H1 (cell line): ENCODE measurements around the gene KIAA1614. TPM values are rescaled to one million over a fixed set of nuclear protein-coding genes. Genes with fewer than 3 reads are reported as not detected.
A peak's percentile ranks its signal among the peaks of the same experiment; 100 is the strongest.

Source experiments
- CTCF ChIA-PET: fragments of 300-600 bp; sonication (Branson Sonifier 250); formaldehyde crosslinking; loops from one replicate; lab custom pipeline; 2021; ENCODE audit not compliant: partially characterized antibody; lab: Charles Lee
- POLR2A ChIA-PET: fragments of 300-600 bp; sonication (Branson Sonifier 250); formaldehyde crosslinking; loops from one replicate; lab custom pipeline; 2021; ENCODE audit warnings: inconsistent platforms; ENCODE audit not compliant: partially characterized antibody; lab: Charles Lee
- DNase-seq, 2 experiments: peaks; one replicate each; pipeline versions ENCODE4 v3.0.0 to v3.0.0-alpha.2; 2010 to 2022; ENCODE audit warnings: low spot score in 2 of 2, low read depth in 1 of 2, mixed read lengths in 1 of 2
- FAIRE-seq: peaks from 2 replicates; lab custom pipeline; 2011; peaks lifted over from hg19 to GRCh38; lab: Jason Lieb, UNC
- H2AFZ ChIP-seq: 2 replicates; pipeline ENCODE4 v1.8.1; 2012; ENCODE audit warnings: low read length, inconsistent platforms
- H2AK5ac ChIP-seq: 2 replicates; pipeline ENCODE4 v1.6.1; 2013; ENCODE audit warnings: low read depth, low read length
- H2BK120ac ChIP-seq: replicated peaks from 2 replicates; pipeline ENCODE3; 2013; ENCODE audit warnings: low read depth, low read length, inconsistent platforms
- H2BK12ac ChIP-seq: 2 replicates; pipeline ENCODE4 v1.6.1; 2013; ENCODE audit warnings: low read depth, low read length
- H2BK15ac ChIP-seq: 2 replicates; pipeline ENCODE4 v1.6.1; 2013; ENCODE audit warnings: low read length
- H2BK20ac ChIP-seq: 2 replicates; pipeline ENCODE4 v1.6.1; 2013; ENCODE audit warnings: low read length
- H2BK5ac ChIP-seq: 2 replicates; pipeline ENCODE4 v1.6.1; 2013; ENCODE audit warnings: low read depth, low read length
- H3K14ac ChIP-seq: 2 replicates; pipeline ENCODE4 v1.6.1; 2013; ENCODE audit warnings: inconsistent platforms; ENCODE audit not compliant: insufficient read length
- H3K18ac ChIP-seq: 2 replicates; pipeline ENCODE4 v1.6.1; 2013; ENCODE audit warnings: low read length; ENCODE audit errors: extremely low read depth
- H3K23ac ChIP-seq: 2 replicates; pipeline ENCODE4 v1.6.1; 2013; ENCODE audit warnings: inconsistent platforms; ENCODE audit not compliant: insufficient read length
- H3K23me2 ChIP-seq: 2 replicates; pipeline ENCODE4 v1.6.1; 2013; ENCODE audit warnings: low read depth, low read length
- H3K27ac ChIP-seq: 2 replicates; pipeline ENCODE4 v1.6.1; 2011; ENCODE audit warnings: low read depth, low read length, inconsistent platforms
- H3K27me3 ChIP-seq, 4 experiments: replicated peaks in 1 of 4; 1 replicate in 1 of 4; 2 replicates in 3 of 4; pipeline versions ENCODE4 v1.6.1 to v1.8.1; 2011 to 2013; ENCODE audit warnings: low read length in 3 of 4, mild to moderate bottlenecking in 3 of 4, inconsistent platforms in 2 of 4, mixed read lengths in 2 of 4, moderate library complexity in 1 of 4; ENCODE audit not compliant: control insufficient read depth in 3 of 4, insufficient read depth in 3 of 4; ENCODE audit errors: extremely low read depth in 1 of 4
- H3K36me3 ChIP-seq, 4 experiments: 2 replicates each; pipeline versions ENCODE4 v1.6.1 to v1.8.1; 2011 to 2013; ENCODE audit warnings: mild to moderate bottlenecking in 4 of 4, low read length in 3 of 4, moderate library complexity in 2 of 4, control low read depth in 1 of 4, inconsistent platforms in 1 of 4; ENCODE audit not compliant: insufficient read depth in 4 of 4, control insufficient read depth in 2 of 4
- H3K4ac ChIP-seq: replicated peaks from 2 replicates; pipeline ENCODE3; 2013; ENCODE audit warnings: low read length, low read depth, mixed read lengths, inconsistent platforms; ENCODE audit not compliant: insufficient read length
- H3K4me1 ChIP-seq, 4 experiments: replicated peaks in 1 of 4; 1 replicate in 1 of 4; 2 replicates in 3 of 4; pipeline versions ENCODE4 v1.6.1 to v1.8.1; 2011 to 2013; ENCODE audit warnings: low read length in 3 of 4, inconsistent platforms in 2 of 4, mixed read lengths in 1 of 4; ENCODE audit not compliant: insufficient read depth in 4 of 4, control insufficient read depth in 3 of 4
- H3K4me2 ChIP-seq, 2 experiments: 2 replicates each; pipeline versions ENCODE4 v1.6.1 to v1.8.1; 2011 to 2013; ENCODE audit warnings: low read depth in 2 of 2, low read length in 2 of 2, control low read depth in 1 of 2, inconsistent platforms in 1 of 2, mild to moderate bottlenecking in 1 of 2; ENCODE audit not compliant: insufficient read depth in 1 of 2
- H3K4me3 ChIP-seq, 4 experiments: fragments of 200-600, 300-600 bp in 1 of 4; sonication (generic), shearing (Covaris generic), sonication (Bioruptor Twin) in 1 of 4; 2 replicates each; pipeline versions ENCODE4 v1.5.1 to v1.8.1; 2011 to 2016; ENCODE audit warnings: low read length in 4 of 4, low read depth in 3 of 4, control low read depth in 2 of 4, inconsistent platforms in 2 of 4, mild to moderate bottlenecking in 2 of 4, mixed read lengths in 1 of 4, moderate library complexity in 1 of 4; ENCODE audit not compliant: insufficient read depth in 2 of 4; ENCODE audit errors: extremely low read depth in 1 of 4
- H3K56ac ChIP-seq: replicated peaks from 2 replicates; pipeline ENCODE3; 2013; ENCODE audit warnings: low read depth, mild to moderate bottlenecking, mixed read lengths, low read length, inconsistent platforms; ENCODE audit not compliant: insufficient read length
- H3K79me1 ChIP-seq: 2 replicates; pipeline ENCODE4 v1.6.1; 2013; ENCODE audit warnings: low read depth, low read length, control low read depth
- H3K79me2 ChIP-seq, 2 experiments: 2 replicates each; pipeline versions ENCODE4 v1.6.1 to v1.8.1; 2012 to 2013; ENCODE audit warnings: low read length in 2 of 2, mild to moderate bottlenecking in 2 of 2, inconsistent platforms in 1 of 2; ENCODE audit not compliant: insufficient read depth in 2 of 2, control insufficient read depth in 1 of 2
- H3K9ac ChIP-seq, 4 experiments: replicated peaks in 1 of 4; 1 replicate in 1 of 4; 2 replicates in 3 of 4; pipeline versions ENCODE4 v1.6.1 to v1.8.1; 2011 to 2013; ENCODE audit warnings: low read depth in 3 of 4, low read length in 3 of 4, control low read depth in 2 of 4, mild to moderate bottlenecking in 2 of 4, moderate library complexity in 2 of 4, inconsistent platforms in 1 of 4; ENCODE audit errors: extremely low read depth in 1 of 4
- H3K9me3 ChIP-seq, 2 experiments: 2 replicates each; pipeline versions ENCODE4 v1.6.1 to v1.8.1; 2012 to 2013; ENCODE audit warnings: mild to moderate bottlenecking in 2 of 2, moderate library complexity in 2 of 2, control low read depth in 1 of 2, inconsistent platforms in 1 of 2, low read depth in 1 of 2, low read length in 1 of 2, mixed read lengths in 1 of 2; ENCODE audit not compliant: insufficient read depth in 2 of 2
- H4K20me1 ChIP-seq, 2 experiments: replicated peaks in 1 of 2; 2 replicates each; pipeline versions ENCODE3 to v1.8.1; 2011 to 2013; ENCODE audit warnings: inconsistent platforms in 2 of 2, low read length in 2 of 2, mild to moderate bottlenecking in 1 of 2; ENCODE audit not compliant: insufficient read depth in 2 of 2, control insufficient read depth in 1 of 2
- H4K5ac ChIP-seq: 2 replicates; pipeline ENCODE4 v1.6.1; 2013; ENCODE audit warnings: low read length, low read depth, mixed read lengths, inconsistent platforms; ENCODE audit not compliant: insufficient read length
- H4K8ac ChIP-seq: 2 replicates; pipeline ENCODE4 v1.8.0; 2013; ENCODE audit warnings: mild to moderate bottlenecking, moderate library complexity, low read length, inconsistent platforms; ENCODE audit not compliant: insufficient read depth; ENCODE audit errors: extremely low read depth
- H4K91ac ChIP-seq: replicated peaks from 2 replicates; pipeline ENCODE3; 2013; ENCODE audit warnings: low read length, mixed read lengths, inconsistent platforms; ENCODE audit not compliant: insufficient read length
- BCL11A ChIP-seq, 2 experiments: IDR thresholded peaks; one replicate each; pipeline ENCODE4 v1.6.1; 2011; ENCODE audit warnings: low read depth in 2 of 2, low read length in 2 of 2, mild to moderate bottlenecking in 2 of 2
- BRCA1 ChIP-seq: IDR thresholded peaks from 2 replicates; pipeline ENCODE4 v1.6.1; 2012; ENCODE audit warnings: low read depth, low read length, improper control_type of control experiment
- PHF8 ChIP-seq: fragments of 200-600 bp; sonication (generic); conservative IDR thresholded peaks from 2 replicates; pipeline ENCODE4 v1.7.1; 2012; ENCODE audit warnings: low read depth, mild to moderate bottlenecking, inconsistent platforms, low read length, moderate library complexity
- POLR2AphosphoS5 ChIP-seq: IDR thresholded peaks from 2 replicates; pipeline ENCODE4 v1.6.1; 2011; ENCODE audit warnings: low read depth, low read length
- RXRA ChIP-seq: IDR thresholded peaks from 2 replicates; pipeline ENCODE4 v1.6.1; 2011; ENCODE audit warnings: low read depth, mild to moderate bottlenecking, low read length, moderate library complexity; ENCODE audit not compliant: insufficient read depth
- SIRT6 ChIP-seq: IDR thresholded peaks from one replicate; pipeline ENCODE4 v1.7.1; 2012; ENCODE audit warnings: low read length, inconsistent platforms
- WGBS, 2 experiments: shearing (Covaris generic) in 1 of 2; methylation state at CpG; one replicate each; pipeline versions ENCODE4 v1.1.6 to v1.1.7; 2013 to 2015; ENCODE audit warnings: low lambda C conversion rate in 2 of 2, mixed read lengths in 2 of 2, inconsistent platforms in 1 of 2, low coverage in 1 of 2, missing lambda C conversion rate in 1 of 2; ENCODE audit not compliant: insufficient replicate concordance in 2 of 2, insufficient coverage in 1 of 2, insufficient read length in 1 of 2; ENCODE audit errors: extremely low coverage in 1 of 2, missing lambda C conversion rate in 1 of 2; 5-methylcytosine and 5-hydroxymethylcytosine counted together
- polyA plus RNA-seq, 7 experiments: library from polyadenylated mRNA; depleted of rRNA in 3 of 7; stranded (reverse) in 5 of 7; unstranded in 2 of 7; fragments of >200 nt in 5 of 7; fragments of 200-250 nt in 2 of 7; gene quantifications; 1 replicate in 5 of 7; 2 replicates in 1 of 7; 4 replicates in 1 of 7; pipeline versions ENCODE4 v1.2.1 to v1.2.3, GENCODE V29; 2011 to 2013; ENCODE audit warnings: missing spikeins in 2 of 7, mixed read lengths in 2 of 7
- total RNA-seq: library from RNA; stranded (reverse); fragmentation: NEBNext Ultra II Directional; extraction: Animal tissue kit (Norgen Biotek cat#: 25700); gene quantifications from 2 replicates; pipeline ENCODE4 v1.2.1, GENCODE V29; 2021

Gene KIAA1614
- total and polyA plus RNA-seq, 2 of the 8 experiments (the other 6 are each of a cell fraction or from before 2014, with no cell fraction given) = 1.3 to 3.1 TPM

DNA sequence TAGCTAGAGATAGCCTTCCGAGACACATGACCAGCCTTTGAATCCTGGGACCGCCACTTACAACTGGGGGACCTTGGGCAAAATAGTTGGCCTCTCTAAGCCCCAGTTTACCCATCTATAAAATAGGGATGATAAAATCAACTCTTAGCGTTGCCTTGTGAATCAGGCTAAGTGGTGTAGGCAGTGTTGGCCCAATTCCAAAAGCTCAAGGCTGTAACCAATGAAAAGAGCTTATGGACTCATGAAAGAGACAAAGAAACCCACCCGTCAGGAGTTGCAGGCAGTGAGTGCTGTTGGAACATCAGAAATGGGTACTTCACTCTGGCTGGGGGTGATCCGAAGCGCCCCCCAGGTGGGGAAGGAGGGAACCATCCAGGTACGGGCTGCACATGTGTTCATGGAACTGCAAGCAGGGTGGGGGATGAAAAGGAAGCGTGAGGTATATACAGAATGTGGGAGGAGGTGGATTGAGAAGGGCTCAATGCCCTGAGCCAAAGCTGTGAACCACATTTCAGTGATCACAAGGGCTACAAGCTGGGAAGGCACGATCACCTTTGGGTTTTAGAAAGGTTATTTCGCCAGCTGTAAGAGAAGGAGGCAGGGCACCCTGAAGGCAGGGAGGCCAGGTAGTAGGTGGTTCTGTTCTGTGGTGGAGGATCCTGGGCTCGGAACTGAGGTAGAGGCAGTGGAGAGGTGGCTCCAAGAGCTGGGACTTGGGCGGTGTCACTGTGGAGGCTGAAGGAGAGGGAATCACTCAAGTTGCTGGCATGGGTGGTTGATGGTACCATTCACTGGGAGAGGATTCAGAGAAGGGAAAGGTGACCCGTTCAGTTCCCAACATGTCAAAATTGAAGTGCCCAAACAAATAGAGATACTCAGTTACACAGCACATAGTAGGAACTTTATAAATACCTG, 11.4 kb upstream of the KIAA1614 start:
- Histone ChIP-seq H3K27ac (no peak overlapping the region), H4K5ac (no peak overlapping the region), H3K56ac (no peak overlapping the region), H3K27me3 (peaks cover 0 to 3% (median 0%) of the 10 kb centered on the region in 4 experiments; a peak in 2 of 7 replicates), H2BK5ac (no peak overlapping the region), H3K4me1 (peaks cover 0 to 15% (median 6%) of the 10 kb centered on the region in 4 experiments; a peak in 4 of 7 replicates), H4K91ac (no peak overlapping the region), H3K79me2 (no peaks in the 10 kb centered on the region), H3K23ac (no peak overlapping the region), H2AFZ (no peak overlapping the region), H3K9ac (no peak overlapping the region), H2AK5ac (no peak overlapping the region), H3K4me2 (no peak overlapping the region), H4K8ac (no peak overlapping the region; the same call in 1 of the 2 replicates), H2BK120ac (no peak overlapping the region), H3K23me2 (no peaks in the 10 kb centered on the region), H2BK20ac (no peak overlapping the region), H2BK12ac (no peak overlapping the region), H3K9me3 (no peaks in the 10 kb centered on the region), H3K36me3 (no peaks in the 10 kb centered on the region), H3K4me3 (no peak overlapping the region), H2BK15ac (no peak overlapping the region), H3K18ac (no peak overlapping the region), H3K4ac (no peak overlapping the region), H4K20me1 (no peaks in the 10 kb centered on the region), H3K79me1 (no peaks in the 10 kb centered on the region), H3K14ac (no peak overlapping the region)
- WGBS, 2 experiments = 87% methylated on average over 13 of the region's 13 CpGs; no CpG with 5 or more reads in 1 of the 2 experiments
- FAIRE-seq = no peak
- CTCF ChIA-PET = interaction anchor here (0.6 to 7.0 kb wide), 13 partner anchors 9 to 370 kb away, joined by 3 to 43 read pairs (median 4); partner anchors contain the start of gene KIAA1614
- POLR2A ChIA-PET = interaction anchor here (1.2 to 6.1 kb wide), 3 partner anchors 8 to 19 kb away, joined by 3 to 50 read pairs (median 3); partner anchors contain the start of gene KIAA1614
- DNase-seq = peak in 1 of 2 experiments; percentile 37
- TF ChIP-seq SIRT6 (no peak), POLR2AphosphoS5 (no peak), BCL11A (IDR thresholded peaks at IDR 0.05; ENCODE audit: low read depth in 2 of 2, low read length in 2 of 2) (no peak), PHF8 (no peak), BRCA1 (no peak), RXRA (no peak)
